ENCODE measurements around the gene GDF10.
A peak's percentile ranks its signal among the peaks of the same experiment; 100 is the strongest.

The GDF10 gene

DNA sequence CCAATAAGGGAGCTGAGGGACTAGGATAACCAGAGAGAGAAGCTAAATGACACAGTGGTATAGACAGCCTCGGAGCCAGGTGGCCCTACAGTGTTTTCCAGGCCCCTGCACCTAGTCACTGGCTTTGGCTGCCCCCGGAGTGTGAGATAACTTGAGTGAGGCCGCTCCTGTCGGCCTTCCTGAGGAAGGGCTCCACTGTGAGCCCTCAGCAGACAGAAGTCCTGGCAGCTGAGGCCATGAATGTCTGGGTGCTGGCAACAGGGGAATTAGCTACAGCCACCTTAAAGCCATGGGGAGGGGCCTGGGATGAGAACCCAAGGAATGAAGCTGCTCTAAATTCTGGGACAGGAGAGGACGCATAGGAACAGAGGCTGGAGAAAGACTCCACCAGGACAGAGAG is 4.6 kb upstream of the GDF10 start:
- no peak for DNase-seq

DNA sequence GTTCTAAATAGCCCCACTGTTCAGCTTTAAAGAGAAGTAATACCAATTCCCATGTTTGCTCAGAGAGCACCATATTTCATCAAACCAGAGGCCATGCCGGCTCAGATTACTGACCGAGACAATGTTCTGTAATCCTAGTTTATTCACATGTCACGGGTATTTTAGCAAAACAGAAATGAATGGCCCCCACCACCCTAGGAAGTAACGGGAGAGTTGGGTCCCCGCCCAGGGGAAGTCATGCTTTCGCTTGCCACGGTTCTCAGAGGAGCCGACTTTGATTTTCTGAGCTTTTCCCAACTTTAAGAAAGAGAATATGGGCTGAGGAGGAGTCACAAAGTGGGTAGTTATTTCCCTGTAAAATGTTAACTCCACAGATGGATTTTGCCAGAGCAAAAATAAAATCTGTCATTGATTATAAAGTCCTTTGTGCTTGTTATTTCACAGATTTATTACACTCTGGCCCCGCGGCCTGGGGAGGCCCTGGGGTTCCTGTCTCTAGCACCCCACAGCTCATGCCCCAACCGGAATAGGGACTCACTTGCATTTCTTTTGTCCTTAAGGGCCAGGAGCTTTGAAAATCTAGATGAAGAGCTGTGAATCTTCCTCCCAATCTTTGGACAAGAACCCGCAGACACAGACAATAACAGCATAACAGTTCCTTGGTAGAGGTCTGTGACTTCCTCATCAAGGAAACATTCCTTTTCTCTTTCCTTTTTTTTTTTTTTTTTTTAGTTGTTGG is 3.7 kb upstream of the GDF10 start:
- DNase-seq: no peak

DNA sequence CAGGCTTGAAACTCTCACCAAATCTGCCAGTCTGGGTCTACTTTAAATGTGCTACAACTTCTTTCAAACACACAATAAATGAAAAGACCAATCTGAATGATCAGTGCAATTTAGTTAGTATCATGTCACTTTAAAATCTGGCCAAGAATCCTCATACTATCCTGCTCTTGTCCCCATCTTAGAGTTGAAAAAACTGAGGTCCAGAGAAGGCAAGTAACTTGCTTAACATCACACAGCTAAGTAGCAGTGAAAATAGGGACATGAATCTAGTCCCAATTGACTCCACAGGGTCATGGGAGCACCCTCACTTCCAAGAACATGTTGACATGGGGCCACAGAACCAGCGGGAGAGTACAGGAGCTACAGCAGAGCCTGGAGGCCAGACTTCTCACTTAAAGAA is 3.1 kb upstream of the GDF10 start:
- DNase-seq: no peak

DNA sequence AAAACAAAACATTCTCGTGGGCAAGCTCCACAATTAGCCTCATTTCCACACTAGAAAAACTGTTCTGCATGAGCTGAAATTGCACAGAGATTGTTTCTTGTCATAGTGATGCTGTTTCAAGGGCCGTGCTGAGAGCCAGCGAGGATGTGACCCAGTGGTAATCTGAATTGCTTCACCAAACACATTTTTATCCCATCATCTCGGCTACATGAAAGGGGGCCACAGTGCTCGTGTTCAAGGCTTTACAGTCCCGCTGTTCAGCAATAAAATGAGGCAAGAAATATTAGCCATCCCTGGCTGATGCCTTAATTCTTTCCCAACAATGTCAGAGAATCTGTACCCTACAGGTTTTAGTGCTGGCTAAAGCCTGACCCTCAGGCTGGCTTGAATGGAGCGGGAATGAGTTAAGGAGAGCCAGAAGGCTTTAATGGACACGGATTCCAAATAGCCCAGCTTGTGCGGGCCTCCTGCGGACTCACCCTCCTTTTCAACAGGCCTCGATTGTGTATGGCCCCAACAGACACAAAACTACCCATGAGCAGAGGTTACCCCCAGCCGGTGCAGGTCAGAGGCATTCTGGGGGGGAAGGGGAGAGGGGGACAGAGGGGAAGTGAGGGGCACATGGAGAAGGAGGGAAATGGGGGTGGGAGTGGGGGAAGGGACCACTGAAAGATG is 2.0 kb upstream of the GDF10 start:
- no peak for DNase-seq

DNA sequence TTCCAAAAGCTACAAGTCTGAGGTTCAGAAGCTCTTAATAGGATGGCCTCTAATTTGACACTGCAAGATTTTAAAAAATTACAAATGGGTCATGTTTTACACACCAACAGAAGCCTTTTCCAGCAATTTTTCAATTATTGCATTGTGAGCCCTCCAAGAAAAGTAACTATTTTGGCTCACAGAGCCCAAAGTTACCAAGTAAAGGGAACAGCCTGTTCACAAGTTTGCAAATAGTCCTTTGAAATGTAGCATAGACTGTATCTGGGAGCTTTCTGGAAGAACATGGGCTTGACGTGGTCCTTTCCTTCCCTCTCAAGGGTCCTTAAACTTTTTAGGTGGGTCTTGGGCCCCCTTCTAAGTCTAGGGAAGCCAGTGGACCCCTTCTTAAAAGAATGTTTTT is 1.3 kb upstream of the GDF10 start:
- no peak for DNase-seq

DNA sequence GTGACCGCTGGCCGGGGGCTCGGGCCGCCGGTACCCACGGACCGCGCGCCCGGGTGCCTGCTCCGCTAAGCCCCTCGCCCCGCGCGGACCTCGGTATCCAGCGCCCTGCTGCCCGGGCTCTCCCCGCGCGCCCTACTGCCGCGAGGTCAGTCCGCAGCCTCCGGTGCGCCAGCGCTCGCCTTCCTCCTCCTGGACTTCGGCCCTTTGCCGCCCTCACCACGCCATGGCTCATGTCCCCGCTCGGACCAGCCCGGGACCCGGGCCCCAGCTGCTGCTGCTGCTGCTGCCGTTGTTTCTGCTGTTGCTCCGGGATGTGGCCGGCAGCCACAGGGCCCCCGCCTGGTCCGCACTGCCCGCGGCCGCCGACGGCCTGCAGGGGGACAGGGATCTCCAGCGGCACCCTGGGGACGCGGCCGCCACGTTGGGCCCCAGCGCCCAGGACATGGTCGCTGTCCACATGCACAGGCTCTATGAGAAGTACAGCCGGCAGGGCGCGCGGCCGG is 483 bp downstream of the GDF10 start:
- DNase-seq: no peak

DNA sequence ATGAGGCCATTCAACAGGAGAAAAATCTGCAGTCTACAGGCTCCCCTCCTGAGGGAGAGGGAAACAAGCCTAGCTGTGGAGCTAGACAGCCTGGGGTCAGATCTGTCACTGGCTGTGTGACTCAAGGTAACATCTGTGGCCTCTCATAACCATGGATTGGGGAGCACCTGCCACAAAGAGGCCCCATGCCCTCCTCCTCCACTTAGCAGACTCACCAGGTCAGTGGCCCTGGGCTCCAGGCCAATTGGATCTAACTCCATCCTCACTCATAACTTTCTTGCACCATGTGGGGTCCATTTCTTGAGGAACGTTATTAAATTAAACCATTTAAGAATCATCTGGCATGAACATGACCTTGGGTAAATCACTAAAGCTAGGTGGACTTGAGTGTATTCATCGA is 1.8 kb downstream of the GDF10 start:
- no peak for DNase-seq

DNA sequence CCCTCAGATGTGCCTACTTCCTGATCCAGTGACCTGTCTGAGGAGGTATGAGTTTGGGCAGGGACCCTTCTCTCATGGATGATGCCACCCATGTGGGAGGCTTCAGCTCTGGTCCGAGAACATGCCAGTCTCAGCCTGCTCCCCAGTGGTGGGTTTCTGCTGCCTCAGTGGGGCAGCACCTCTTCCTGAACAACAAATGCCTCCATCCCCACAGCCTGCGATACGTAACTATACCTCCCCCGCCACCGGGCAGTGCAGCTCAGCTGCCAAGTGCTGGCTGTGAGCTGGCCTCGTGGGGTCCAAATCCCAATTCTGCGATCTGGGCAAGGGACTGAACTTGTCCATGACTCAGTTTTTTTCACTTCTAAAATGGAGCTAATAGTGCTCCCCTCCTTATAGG is 3.1 kb downstream of the GDF10 start:
- DNase-seq: no peak

DNA sequence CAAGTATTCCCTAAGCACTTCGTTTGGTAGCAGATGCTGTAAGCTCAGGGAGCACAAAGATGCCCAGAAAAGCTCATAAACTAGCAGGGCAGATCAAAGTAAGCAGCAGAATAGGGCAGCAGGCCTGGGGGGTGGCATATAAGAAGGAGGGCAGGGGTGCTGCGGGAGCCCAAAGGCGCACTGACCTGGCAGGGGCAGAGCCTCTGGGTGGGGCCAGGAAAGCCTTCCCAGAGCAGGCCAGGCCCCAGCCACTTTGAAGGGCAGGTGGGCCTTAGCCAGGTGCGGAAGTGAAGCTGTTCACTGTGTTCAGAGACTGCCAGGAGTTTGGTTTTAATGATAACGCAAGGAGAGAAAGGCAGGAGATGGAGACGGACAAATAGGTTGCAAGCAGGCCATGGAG is 3.9 kb downstream of the GDF10 start:
- DNase-seq: no peak

DNA sequence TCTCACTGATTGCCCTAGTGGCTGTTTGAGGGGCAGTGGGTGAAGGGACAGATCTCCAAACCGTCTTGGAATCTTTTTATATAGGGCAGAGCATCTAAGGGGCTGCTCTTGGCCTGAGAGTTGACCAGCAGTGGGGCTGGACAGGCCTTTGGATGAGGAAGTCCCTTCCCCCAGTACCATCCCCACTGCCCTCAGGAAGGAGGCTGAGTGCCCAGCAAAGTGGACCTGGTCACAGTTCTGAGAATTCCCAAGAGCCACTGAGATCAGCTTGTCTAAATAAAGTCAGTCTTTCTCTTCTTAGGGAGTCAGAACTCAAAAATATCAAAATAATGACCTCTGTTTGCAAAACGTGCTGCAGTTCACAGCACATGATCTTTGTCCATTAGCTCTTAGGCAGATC is 5.6 kb downstream of the GDF10 start:
- DNase-seq: no peak

DNA sequence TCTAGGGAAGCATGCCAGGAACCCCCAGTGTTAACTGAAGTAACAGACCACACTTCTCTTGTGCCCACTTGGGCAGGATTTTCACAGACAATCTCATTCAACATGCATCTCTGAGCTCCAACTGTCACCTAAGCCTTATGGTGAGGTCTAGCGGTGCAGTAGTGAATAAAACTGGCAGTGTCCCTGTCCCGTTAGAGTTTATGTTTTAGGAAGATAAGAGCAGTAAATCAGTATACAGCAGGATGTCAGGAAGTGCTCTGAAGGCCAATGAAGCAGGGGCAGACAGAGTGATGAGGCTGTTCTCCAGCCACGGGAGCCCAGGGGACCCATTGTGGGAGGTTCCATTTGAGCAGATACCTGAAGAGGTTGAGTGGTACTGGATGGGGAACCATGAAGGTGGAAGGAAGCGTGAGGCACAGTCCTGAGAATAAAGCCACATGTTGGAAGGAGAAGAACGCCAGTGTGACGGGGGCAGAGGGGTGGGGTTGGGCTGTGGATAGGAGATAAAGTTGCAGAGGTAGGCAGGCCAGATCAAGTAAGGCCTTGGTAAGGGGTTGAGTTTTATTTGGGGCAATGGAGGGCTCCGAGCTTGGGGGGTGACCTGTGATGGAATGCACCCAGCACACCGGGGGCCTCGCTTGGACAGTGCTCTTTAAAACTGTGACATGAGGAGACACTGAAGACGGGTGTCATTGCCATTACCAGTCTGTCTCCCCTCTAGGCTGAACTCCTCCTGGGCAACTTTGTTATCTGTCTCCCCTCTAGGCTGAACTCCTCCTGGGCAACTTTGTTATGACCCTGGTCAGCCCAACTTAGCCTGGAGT is 6.6 kb downstream of the GDF10 start:
- DNase-seq: no peak

DNA sequence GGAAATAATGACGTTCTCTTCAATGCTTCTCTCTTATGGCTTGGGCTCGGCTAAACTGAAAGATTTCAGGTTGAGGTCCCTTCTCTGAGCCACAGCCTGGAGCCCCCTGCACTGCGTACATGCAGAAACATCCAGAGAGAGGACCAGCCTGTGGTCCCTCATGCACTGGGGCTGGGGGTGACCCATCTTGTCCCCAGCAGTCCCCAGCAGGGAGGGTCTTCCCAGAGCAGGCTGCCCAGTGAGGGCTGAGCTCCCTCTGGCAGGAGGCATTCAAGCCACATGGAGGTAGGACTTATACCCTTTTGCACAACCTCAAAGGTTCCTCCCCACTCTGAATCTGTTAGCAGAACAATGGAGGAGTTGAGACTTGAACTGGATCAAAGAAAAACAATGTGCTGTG is 7.4 kb downstream of the GDF10 start:
- no peak for DNase-seq

DNA sequence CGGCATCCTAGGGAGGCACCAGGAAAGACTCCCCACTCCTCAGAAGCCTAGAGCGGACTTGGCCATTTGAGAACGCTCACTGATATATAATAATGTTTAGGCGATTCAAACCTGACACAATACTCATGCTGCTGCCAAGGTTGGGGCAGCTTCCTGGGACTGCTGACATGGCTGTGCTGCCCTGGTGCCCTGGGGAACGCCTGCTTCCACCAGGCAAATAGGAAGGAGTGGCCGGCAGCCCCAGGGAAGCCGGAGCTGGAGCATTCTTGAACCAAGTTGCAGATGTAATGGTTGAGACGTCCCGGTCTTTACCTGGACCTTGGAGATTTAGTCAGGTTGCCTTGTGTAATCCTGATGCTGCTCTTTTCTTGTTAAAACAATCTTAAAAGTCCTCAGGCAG is 8.8 kb downstream of the GDF10 start:
- no peak for DNase-seq

DNA sequence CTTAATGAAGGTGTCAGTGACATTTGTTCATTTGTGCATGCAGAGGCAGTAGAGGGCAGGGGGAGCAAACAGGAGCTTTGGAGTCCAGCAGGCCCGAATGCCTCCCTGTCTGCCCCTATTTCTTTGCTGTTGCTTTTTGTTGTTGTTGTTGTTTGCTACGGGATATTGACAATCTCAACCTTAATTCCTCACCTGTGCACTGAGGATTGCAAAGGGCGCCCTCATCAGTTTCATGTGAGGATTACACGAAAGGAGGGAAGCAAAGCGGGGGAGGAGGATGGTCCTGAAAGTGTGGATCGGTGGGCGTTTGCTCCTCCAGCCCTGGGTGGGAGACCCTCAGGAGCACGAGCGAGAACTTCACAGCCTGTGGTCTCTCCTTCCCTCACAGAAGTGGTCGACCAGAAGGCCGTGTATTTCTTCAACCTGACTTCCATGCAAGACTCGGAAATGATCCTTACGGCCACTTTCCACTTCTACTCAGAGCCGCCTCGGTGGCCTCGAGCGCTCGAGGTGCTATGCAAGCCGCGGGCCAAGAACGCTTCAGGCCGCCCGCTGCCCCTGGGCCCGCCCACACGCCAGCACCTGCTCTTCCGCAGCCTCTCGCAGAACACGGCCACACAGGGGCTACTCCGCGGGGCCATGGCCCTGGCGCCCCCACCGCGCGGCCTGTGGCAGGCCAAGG is 9.6 kb downstream of the GDF10 start:
- DNase-seq: no peak

DNA sequence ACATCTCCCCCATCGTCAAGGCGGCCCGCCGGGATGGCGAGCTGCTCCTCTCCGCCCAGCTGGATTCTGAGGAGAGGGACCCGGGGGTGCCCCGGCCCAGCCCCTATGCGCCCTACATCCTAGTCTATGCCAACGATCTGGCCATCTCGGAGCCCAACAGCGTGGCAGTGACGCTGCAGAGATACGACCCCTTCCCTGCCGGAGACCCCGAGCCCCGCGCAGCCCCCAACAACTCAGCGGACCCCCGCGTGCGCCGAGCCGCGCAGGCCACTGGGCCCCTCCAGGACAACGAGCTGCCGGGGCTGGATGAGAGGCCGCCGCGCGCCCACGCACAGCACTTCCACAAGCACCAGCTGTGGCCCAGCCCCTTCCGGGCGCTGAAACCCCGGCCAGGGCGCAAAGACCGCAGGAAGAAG is 10.1 kb downstream of the GDF10 start:
- DNase-seq: no peak

DNA sequence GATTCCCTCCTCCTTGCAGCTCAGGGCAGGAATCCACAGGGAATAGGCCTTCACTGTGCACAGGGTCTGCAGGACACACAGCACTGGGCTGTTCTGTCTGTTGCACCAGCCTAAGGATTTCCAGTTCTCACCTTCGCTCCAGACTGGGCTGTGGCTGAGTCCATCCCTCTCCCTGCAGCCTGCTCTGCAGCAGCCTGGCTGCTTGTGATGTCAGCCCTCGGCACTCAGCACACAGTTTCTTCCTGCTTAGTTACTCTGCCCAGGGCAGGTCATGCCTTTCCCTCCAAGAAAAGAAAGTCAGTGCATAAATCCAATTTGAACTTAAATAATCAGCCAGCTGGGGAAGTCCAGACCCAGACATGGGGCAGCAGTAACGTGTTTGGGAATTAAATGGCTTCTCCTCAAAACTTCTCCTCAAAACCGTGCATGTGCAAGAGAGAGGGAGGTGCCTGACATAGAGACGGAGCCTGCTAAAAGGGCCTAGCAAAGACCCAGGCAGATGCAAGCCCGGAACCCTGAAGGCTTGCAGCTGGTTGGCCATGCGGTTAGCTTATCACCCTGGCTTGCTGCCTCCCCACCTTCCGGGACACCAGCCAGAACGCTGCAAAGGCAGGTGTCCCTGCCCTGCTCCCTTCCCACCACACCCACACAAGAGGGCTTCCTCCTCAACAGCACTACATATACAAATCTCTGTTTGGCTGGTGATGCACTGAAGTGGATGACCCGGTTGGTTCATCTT is 11.4 kb downstream of the GDF10 start:
- DNase-seq: peak; percentile 25

DNA sequence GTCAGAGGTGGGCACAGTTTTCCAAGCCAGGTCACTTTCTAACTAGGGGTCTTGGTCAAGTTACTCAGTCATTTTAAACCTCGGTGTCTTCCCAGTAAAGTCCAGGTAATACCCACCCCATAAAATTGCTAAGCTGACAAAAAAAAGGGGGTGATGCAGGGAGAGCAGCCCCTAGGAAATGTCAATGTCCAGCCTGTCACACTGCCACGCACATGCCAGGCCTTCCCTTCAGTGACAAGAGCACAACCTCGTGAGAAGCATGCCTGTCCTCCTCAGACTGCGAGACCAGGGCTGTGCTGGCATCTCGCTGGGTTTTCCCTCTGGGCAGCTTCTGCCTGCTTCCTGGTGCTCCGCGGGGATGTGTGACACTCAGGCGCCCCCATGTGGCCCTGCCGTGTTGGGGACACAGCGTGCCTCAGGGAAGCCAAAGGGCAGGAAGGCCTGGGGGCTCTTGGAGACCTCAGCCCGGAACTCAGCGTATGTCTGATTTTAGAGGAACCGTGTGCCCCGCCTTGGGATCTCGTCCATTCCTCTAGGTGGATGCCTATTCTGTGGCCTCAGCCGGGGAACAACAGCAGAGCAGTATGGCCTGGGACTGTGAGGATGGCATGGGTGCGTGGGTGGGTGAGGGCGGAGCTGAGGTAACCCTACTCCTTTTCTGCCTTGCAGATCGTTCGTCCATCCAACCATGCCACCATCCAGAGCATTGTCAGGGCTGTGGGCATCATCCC is 12.1 kb downstream of the GDF10 start:
- DNase-seq: peak; percentile 88

DNA sequence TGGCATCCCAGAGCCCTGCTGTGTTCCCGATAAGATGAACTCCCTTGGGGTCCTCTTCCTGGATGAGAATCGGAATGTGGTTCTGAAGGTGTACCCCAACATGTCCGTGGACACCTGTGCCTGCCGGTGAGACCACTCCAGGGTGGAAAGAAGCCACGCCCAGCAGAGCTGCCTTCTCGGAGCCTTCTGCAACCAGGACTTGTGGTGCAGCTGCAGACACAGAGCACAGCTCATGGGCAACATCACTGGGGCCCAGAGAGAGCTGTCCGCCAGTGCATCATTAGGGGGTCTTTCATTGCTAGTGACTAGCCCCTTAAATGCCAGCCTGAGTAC is 12.6 kb downstream of the GDF10 start:
- no peak for DNase-seq

DNA sequence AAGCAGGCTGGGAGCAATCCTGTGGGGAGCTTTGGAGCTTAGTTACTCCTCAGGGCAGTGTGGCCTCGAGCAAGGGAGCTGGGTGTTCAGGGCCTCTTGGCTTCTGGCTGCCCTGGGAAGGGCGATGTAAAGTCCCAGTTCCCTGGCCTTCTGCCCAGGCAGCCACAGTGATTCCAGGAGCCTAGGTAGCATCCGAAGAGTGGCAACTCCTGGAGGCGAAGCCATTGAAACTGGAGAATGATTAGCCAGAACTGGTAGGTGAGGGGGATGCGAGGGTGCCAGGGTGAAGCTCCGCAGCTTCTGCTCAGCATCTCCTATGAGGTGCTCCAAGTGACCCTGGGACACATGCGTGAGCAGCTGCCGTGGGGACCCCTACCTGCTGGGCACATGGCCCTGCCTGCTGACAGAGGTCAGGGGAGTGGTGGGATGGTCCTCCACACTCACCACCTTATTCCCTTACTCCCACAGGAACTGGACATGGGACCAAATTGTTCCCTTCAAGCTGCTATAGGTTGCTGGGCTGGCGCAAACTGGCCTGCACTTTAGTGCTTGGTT is 14.5 kb downstream of the GDF10 start:
- DNase-seq: no peak

DNA sequence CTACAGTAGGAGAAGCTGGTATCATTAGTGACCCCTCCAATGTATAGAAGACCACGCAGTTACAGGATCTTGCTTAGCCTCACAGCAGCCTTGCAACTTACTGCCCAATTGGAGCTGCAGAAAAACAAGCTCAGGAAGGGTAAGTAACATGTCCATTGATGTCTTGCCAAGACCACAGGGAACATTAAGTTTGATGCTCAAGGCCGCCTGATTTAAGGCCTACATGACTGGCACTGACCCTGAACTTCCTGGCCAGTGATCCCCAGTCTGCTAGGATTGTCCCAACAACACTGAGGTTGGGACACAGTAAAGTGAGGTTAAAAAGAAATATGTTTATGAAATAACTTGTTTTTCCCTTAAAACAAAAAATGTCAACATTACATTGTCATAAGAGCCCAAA is 15.4 kb downstream of the GDF10 start:
- no peak for DNase-seq

DNA sequence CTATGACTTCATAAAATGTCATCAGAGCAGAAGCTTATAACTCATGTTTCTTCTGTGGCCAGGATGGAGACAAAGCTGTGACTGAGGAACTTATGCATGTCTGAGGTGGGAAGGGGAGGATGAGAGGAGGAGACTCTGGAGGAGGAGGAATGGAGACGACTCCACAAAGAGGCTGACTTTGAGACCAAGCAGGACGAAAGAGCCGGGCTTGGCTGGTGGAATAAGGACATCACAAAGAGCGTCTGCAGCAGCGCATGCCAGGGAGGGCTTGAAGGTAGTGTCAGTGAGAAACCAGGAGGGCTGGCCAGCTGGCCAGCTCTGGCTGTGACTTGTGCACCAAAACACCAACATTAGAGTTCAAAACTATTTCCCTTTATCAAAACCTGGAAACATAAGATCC is 16.1 kb downstream of the GDF10 start:
- no peak for DNase-seq

DNA sequence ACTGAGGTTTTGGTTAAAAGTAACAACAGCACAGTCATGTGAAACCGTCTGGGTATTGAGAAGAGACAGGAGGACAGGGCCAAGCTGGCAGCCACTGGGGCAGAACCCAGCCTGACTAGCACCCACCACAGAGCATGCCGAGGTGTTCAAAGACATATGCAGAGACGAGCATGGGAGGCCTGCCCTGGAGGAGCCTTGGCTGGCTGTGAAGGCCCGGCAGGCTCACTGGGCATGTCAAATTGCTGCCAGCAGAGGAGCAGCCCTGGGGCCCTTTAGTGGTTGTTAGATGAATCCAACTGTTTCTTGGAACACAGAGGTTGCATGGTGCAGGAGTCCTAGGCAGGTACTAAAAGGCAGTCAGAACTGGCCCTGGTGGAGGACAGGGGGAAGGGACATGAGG is 17.3 kb downstream of the GDF10 start:
- DNase-seq: no peak
